ENCODE measurements around the gene TBX2. TPM values are rescaled to one million over a fixed set of nuclear protein-coding genes. Genes with fewer than 3 reads are reported as not detected.

Gene TBX2
- total and polyA plus RNA-seq, 9 of the 15 experiments (the other 6 are each of a cell fraction or from before 2014, with no cell fraction given), result 0.18 TPM; not detected in 8

GRCh38 chr17:61368832-61369450 is 30.7 kb upstream of the TBX2 start:
- ATAC-seq (no peak), DNase-seq (ENCODE audit: extremely low read depth in 1 of 4, low spot score in 3 of 4) (no peak), FAIRE-seq (no peak)
- Histone ChIP-seq H3K9me3 (replicated peaks; ENCODE audit: control insufficient read depth, insufficient read depth, low read depth, low read length) (no peaks in the 10 kb centered on the region), H4K20me1 (replicated peaks; ENCODE audit: control insufficient read depth, insufficient read depth, low read length) (peaks cover 4% of the 10 kb centered on the region; the same call in 1 of the 2 replicates), H3K9me1 (ENCODE audit: control insufficient read depth, insufficient read depth, low read length) (no peaks in the 10 kb centered on the region), H2AFZ (ENCODE audit: low read depth, low read length) (no peak overlapping the region), H3K4me3 (no peak overlapping the region), H3K9ac (ENCODE audit: insufficient read depth in 1 of 2, low read depth in 2 of 2, low read length in 2 of 2) (no peak overlapping the region), H3K27me3 (ENCODE audit: control insufficient read depth in 2 of 2, insufficient read depth in 2 of 2, low read length in 2 of 2) (peaks cover 34 to 55% of the 10 kb centered on the region in 2 experiments), H3K4me2 (ENCODE audit: insufficient read depth, low read length) (no peak overlapping the region), H3K36me3 (ENCODE audit: control insufficient read depth, insufficient read depth, low read length) (no peaks in the 10 kb centered on the region), H3K79me2 (ENCODE audit: control insufficient read depth, insufficient read depth, low read length) (no peaks in the 10 kb centered on the region), H3K27ac (ENCODE audit: extremely low read depth, low read depth, low read length) (no peak overlapping the region), H3K4me1 (replicated peaks in 1 of 2; ENCODE audit: control insufficient read depth in 2 of 2, insufficient read depth in 2 of 2, low read length in 2 of 2) (no peaks in the 10 kb centered on the region)
- intact Hi-C loops (cut with micrococcal nuclease) (no loop called here), in situ Hi-C loops (cut with MboI) (no loop called here)
- ChIA-PET POLR2A (interaction anchor here (0.7 kb wide), 1 partner anchor 12 kb away, joined by 4 read pairs; no protein-coding TSS in a partner anchor), CTCF (ENCODE audit: low intra/inter-chr PET ratio) (no interaction called here)
- BruUV-seq (replicated peaks), result no TSS peak
- no peak for TF ChIP-seq HDAC6 (IDR thresholded peaks at IDR 0.05; ENCODE audit: low read depth, low read length)
- no peak for TF ChIP-seq TAF1 (IDR thresholded peaks at IDR 0.05; ENCODE audit: control insufficient read depth, extremely low read depth, insufficient read depth, low read length, severe bottlenecking)
- no peak for TF ChIP-seq SAP30 (IDR thresholded peaks at IDR 0.05; ENCODE audit: borderline replicate concordance, insufficient read depth, low read depth, low read length, poor library complexity, severe bottlenecking)
- TF ChIP-seq GATA2 (CRISPR knock-in tag; IDR thresholded peaks at IDR 0.05), result no peak
- TF ChIP-seq ZNF224 (CRISPR knock-in tag; IDR thresholded peaks at IDR 0.05), result no peak
- no peak for TF ChIP-seq PHTF2 (CRISPR knock-in tag; IDR thresholded peaks at IDR 0.05)
- TF ChIP-seq HMG20B (CRISPR knock-in tag; IDR thresholded peaks at IDR 0.05), result no peak
- no peak for TF ChIP-seq RB1 (IDR thresholded peaks at IDR 0.05; ENCODE audit: low read depth)
- no peak for TF ChIP-seq EHMT2 (IDR thresholded peaks at IDR 0.05)
- TF ChIP-seq, protein P1, sequence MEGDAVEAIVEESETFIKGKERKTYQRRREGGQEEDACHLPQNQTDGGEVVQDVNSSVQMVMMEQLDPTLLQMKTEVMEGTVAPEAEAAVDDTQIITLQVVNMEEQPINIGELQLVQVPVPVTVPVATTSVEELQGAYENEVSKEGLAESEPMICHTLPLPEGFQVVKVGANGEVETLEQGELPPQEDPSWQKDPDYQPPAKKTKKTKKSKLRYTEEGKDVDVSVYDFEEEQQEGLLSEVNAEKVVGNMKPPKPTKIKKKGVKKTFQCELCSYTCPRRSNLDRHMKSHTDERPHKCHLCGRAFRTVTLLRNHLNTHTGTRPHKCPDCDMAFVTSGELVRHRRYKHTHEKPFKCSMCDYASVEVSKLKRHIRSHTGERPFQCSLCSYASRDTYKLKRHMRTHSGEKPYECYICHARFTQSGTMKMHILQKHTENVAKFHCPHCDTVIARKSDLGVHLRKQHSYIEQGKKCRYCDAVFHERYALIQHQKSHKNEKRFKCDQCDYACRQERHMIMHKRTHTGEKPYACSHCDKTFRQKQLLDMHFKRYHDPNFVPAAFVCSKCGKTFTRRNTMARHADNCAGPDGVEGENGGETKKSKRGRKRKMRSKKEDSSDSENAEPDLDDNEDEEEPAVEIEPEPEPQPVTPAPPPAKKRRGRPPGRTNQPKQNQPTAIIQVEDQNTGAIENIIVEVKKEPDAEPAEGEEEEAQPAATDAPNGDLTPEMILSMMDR (IDR thresholded peaks at IDR 0.05 in 2 of 3, conservative IDR thresholded peaks at IDR 0.05 in 1 of 3; ENCODE audit: insufficient read depth in 2 of 3, low read depth in 1 of 3, low read length in 3 of 3), result no peak
- no peak for TF ChIP-seq RERE (CRISPR knock-in tag; IDR thresholded peaks at IDR 0.05; ENCODE audit: borderline replicate concordance)
- no peak for TF ChIP-seq ZNF408 (CRISPR knock-in tag; IDR thresholded peaks at IDR 0.05; ENCODE audit: low read depth)
- TF ChIP-seq ETV6 (IDR thresholded peaks at IDR 0.05; ENCODE audit: borderline replicate concordance in 1 of 2, low read depth in 2 of 2, low read length in 1 of 2), result no peak
- no peak for TF ChIP-seq ETV6 (CRISPR knock-in tag; IDR thresholded peaks at IDR 0.05; ENCODE audit: borderline replicate concordance)
- TF ChIP-seq U2AF1 (optimal IDR thresholded peaks at IDR 0.05; ENCODE audit: low read depth, low read length), result no peak
- 2% methylated on average over 7 of the region's 7 CpGs for WGBS (ENCODE audit: insufficient coverage, low coverage, missing lambda C conversion rate)
